PFSK-1 (cell line): ENCODE measurements around the gene PARVB.

Experiments
- POLR2AphosphoS5 ChIP-seq: IDR thresholded peaks from 2 replicates; pipeline ENCODE4 v1.6.1; 2012; ENCODE audit warnings: low read depth, mild to moderate bottlenecking, control low read depth, low read length, moderate library complexity
- TAF1 ChIP-seq: IDR thresholded peaks from 2 replicates; pipeline ENCODE4 v1.6.1; 2012; ENCODE audit warnings: low read length, control low read depth, borderline replicate concordance; ENCODE audit not compliant: insufficient read depth

- no peak for TF ChIP-seq TAF1
- TF ChIP-seq POLR2AphosphoS5 = no peak
Measured at GRCh38 chr22:44203203-44203602, 179.1 kb downstream of the PARVB start.
